ENCODE data around the gene SHC2.

Gene SHC2

GRCh38 chr19:501646-502045 is 40.8 kb upstream of the SHC2 start:
- TF ChIP-seq CTCF (IDR thresholded peaks at IDR 0.05; ENCODE audit: low read depth, low read length), result no peak
- DNase-seq (ENCODE audit: low read depth in 2 of 2), result no peak

GRCh38 chr19:498977-499623 is 38.3 kb upstream of the SHC2 start:
- no peak for TF ChIP-seq CTCF (IDR thresholded peaks at IDR 0.05; ENCODE audit: low read depth, low read length)
- H3K4me3 ChIP-seq (replicated peaks in 1 of 2; ENCODE audit: low read depth in 2 of 2, low read length in 2 of 2), result no peak overlapping the region
- no peak for DNase-seq (ENCODE audit: low read depth in 2 of 2)

More at GRCh38 chr19:501646-502045, 40.8 kb upstream of the SHC2 start:
- H3K4me3 ChIP-seq (replicated peaks in 1 of 2; ENCODE audit: low read depth in 2 of 2, low read length in 2 of 2), result no peak overlapping the region

- no peak for DNase-seq (ENCODE audit: low read depth in 2 of 2)
- TF ChIP-seq CTCF (IDR thresholded peaks at IDR 0.05; ENCODE audit: low read depth, low read length), result no peak
- no peak overlapping the region for H3K4me3 ChIP-seq (replicated peaks in 1 of 2; ENCODE audit: low read depth in 2 of 2, low read length in 2 of 2)
Observed at GRCh38 chr19:498511-498891, 37.7 kb upstream of the SHC2 start.

GRCh38 chr19:497869-498510 is 37.2 kb upstream of the SHC2 start:
- no peak overlapping the region for H3K4me3 ChIP-seq (replicated peaks in 1 of 2; ENCODE audit: low read depth in 2 of 2, low read length in 2 of 2)
- no peak for TF ChIP-seq CTCF (IDR thresholded peaks at IDR 0.05; ENCODE audit: low read depth, low read length)
- DNase-seq (ENCODE audit: low read depth in 2 of 2), result no peak

GRCh38 chr19:497491-497868 is 36.6 kb upstream of the SHC2 start:
- TF ChIP-seq CTCF (IDR thresholded peaks at IDR 0.05; ENCODE audit: low read depth, low read length), result no peak
- no peak for DNase-seq (ENCODE audit: low read depth in 2 of 2)
- H3K4me3 ChIP-seq (replicated peaks in 1 of 2; ENCODE audit: low read depth in 2 of 2, low read length in 2 of 2), result no peak overlapping the region

- no peak overlapping the region for H3K4me3 ChIP-seq (replicated peaks in 1 of 2; ENCODE audit: low read depth in 2 of 2, low read length in 2 of 2)
- no peak for TF ChIP-seq CTCF (IDR thresholded peaks at IDR 0.05; ENCODE audit: low read depth, low read length)
- DNase-seq (ENCODE audit: low read depth in 2 of 2), result no peak
Observed at GRCh38 chr19:496986-497385, 36.2 kb upstream of the SHC2 start.

All from cardiac fibroblast (primary cell).